ENCODE measurements around the gene AGBL4.
"Not testable (repeated sequence)": the region's sequence is repeated elsewhere in the genome, so short reads cannot be mapped to it uniquely, and the experiment has no call there.

Gene AGBL4

DNA sequence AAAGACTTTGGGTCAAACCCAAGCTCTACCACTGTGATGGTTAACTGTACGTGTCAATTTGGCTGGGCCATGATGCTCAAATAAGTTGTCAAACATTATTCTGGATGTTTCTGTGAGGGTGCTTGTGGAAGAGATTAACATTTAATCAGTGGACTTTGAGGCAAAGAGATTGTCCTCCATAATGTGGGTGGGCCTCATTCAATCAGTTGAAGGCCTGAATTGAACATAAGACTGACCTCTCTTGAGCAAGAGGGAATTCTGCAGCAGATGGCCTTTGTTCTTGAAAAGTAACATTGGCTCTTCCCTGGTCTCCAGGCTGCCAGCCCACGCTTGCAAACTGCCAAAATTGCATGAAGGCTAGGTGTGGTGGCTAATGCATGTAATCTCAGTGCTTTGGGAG lies 1457.3 kb downstream of the AGBL4 start:
- no peak for DNase-seq

DNA sequence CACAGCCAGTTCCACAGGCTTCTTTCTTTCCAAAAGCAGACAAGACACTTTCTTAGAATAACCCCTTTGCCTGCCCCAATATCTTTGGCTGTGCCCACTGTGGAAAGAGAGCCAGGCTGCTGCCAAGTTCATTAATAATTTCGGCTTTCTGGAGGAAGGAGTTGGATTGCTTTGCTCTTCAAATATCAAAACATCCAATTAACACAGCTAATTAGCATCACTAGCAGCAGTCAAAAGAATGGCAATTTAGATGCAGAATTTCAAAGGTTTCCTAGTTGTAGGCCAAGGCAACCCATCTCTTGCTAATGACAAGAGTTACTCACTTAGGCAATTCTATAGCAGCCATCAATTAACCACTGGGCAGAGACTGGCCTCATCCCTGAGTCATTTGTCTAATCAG lies 1460.7 kb downstream of the AGBL4 start:
- no peak for DNase-seq

GRCh38 chr1:48561444-48561843 lies 1462.3 kb downstream of the AGBL4 start:
- DNase-seq, result no peak

DNA sequence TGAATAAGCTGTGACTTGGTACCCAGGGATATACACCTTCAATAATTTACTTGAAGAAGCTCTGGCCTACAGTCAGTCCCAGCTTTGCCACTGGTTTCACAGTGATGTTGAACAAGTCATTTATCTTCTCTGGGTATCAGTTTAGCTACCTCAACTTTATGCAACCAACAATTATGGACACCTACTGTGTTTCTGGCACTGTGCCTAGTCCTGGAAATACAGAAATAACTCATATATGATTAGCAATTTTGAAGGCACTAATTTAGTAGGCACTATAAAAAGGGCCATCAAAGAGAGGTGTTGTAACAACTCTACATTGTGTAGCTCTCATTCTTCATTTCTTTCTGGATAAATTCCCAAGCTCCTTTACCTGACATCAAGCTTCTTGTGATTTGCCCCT lies 1463.2 kb downstream of the AGBL4 start:
- DNase-seq, result no peak

DNA sequence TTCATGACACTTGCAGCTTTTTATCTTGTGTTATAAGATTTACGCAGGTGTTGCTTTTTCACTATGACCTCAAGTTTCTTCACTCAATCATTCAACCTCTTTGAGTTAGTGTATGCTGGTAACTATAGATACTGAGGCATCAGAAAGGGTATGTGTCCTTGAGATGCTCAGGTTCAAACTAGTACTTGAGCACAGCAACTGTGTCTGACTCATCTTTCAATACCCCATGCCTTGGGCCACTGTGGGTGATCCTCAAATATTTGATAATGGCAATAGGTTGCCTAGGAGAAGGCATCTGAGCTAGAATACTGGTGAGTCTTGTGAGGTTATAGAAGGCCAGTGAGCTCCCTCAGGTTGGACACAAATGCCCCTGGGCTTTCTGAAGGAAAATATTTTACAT lies 1463.6 kb downstream of the AGBL4 start:
- DNase-seq, result no peak

- no peak for DNase-seq
Observed at GRCh38 chr1:48558366-48558765, 1465.4 kb downstream of the AGBL4 start.

DNA sequence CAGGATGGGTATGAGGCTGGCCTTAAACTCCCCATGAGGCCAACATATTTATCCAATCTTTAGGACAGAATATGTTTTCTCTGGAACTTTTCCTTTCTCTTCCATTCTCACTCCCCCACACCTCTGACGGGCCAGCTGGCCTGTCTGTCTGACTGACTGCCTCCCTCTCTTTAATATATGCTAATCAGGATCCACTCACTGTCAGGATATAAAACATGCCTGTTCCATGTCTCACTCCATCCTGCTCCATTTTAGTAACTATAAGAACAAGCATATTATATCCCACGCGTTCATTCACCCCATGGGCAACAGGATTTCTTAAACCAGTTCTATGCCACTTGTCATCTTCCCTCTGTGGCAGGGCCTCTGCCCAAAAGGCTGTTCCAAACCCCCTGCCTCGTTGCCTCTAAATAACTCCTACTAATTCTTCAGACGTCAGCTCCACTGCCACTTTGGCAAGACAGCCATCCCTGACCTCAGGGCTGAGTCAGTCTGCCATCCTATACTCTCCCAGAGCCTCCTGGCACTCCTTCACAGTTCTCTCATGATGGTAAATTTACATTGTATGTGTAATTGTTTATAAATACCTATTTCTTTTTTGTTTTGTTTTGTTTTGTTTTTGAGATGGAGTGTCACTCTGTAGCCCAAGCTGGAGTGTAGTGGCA lies 1467.4 kb downstream of the AGBL4 start:
- no peak for DNase-seq

GRCh38 chr1:48555271-48555670 lies 1468.5 kb downstream of the AGBL4 start:
- DNase-seq, result no peak

DNA sequence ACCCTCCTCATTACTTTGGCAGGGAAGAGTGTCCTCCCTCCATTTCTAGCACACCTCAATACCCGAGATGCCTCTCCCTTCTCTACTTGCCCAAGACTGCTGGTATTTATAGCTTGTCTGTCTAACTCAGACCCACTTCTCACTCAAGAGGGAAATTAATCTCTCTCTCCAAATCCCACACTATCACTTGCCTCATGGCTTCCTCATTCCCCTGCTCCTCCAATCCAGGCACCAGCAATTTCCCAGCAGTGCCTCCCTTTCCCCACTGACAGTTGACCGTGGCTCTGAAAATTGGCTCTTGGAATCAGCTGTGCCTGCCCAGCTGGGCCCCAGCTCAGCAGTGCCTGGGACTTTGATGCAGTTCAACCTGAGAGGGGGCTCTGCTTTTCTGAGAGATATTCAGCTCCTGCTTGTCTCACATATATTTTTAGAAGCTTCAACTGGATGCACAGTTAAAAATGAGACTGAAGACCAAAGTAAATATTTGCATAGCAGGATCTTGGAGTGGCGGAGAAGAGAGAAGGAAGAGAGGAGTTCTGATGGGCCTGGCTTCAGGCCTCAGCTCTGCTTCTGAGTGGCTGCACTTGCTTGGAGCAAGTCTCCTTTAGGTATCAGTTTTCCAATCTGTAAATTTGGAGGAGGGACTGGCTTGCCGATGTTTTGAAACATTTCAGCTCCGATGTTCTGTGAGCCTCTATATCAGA lies 1470.7 kb downstream of the AGBL4 start:
- DNase-seq, result no peak

DNA sequence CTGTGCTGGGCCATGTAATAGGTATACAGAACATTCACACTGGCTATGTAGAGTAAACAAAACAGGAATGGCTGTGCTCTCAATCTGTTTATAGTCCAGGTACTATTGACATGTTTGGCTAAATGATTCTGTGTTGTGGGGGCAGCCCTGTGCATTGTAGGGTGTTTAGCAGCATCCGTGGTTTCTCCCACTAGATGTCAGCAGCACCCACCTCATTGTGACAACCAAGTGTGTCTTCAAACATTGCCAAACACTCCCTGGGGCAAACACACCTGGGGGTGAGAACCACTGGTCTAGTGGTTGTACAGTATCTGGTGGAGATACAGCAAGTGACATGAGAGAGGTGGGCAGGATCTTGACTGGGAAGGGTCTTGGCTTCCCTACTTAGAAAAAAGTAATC lies 1471.3 kb downstream of the AGBL4 start:
- no peak for DNase-seq

- no peak for DNase-seq
Observed at GRCh38 chr1:48548985-48549384, 1474.8 kb downstream of the AGBL4 start.

- no peak for DNase-seq
Observed at GRCh38 chr1:48547561-48548220, 1476.1 kb downstream of the AGBL4 start.

- DNase-seq, result no peak
Observed at GRCh38 chr1:48543854-48544253, 1479.9 kb downstream of the AGBL4 start.

DNA sequence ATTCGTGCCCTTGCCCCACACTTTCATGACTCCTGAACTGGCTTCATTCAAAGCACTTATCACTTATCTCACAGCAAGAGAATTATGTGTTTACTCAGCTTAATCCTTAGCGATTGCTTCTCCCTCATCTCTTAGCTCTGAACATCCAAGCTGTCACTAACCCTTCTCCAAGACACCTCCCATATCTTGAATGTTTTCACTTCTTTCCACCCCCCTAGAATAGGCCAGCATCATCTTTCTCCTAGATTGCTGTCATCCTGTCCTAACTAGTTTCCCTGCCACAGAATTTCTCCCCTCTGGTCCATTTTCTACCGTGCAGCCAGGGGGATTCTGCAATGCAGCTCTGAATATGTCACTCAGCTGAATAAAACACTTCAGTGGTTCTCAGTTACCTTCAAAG lies 1483.2 kb downstream of the AGBL4 start:
- no peak for DNase-seq

GRCh38 chr1:48536477-48536876 lies 1487.3 kb downstream of the AGBL4 start:
- no peak for DNase-seq

GRCh38 chr1:48532976-48533375 lies 1490.8 kb downstream of the AGBL4 start:
- no peak for DNase-seq

DNA sequence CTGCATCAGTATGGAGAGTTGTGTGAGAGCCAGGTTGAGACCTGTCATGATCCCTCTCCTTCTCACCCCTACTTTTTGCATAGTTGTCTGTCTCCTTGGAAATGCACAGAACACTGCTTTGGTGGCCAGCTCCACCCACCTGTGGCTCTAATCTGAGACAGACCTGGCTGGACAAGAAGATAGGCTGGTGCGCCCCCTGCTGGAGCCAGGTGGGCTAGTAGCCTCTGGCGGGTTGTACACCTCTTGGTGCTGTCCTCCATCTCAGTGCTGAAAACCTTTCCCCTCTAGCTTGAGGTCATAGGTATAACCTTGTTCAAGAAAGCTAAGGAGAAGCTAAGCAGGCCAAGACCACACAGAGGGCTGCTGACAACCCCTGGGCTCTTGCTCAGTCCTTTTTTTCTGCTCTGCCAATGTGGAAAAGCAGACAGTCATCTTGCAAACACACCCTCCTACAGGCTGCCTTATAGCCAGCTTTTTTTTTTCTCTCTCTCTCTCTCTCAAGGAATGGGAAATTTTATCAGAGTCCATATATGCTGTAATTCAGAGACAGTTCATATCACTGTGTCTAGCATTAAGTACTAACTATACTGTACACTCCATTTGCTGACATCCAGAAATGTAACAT lies 1492.9 kb downstream of the AGBL4 start:
- DNase-seq, result peak; percentile 64

- DNase-seq, result no peak
Observed at GRCh38 chr1:48527051-48527450, 1496.7 kb downstream of the AGBL4 start.

- peak; percentile 91 for DNase-seq
Observed at GRCh38 chr1:48526008-48526710, 1497.6 kb downstream of the AGBL4 start.

GRCh38 chr1:48524892-48525467 lies 1498.8 kb downstream of the AGBL4 start:
- no peak for DNase-seq

DNA sequence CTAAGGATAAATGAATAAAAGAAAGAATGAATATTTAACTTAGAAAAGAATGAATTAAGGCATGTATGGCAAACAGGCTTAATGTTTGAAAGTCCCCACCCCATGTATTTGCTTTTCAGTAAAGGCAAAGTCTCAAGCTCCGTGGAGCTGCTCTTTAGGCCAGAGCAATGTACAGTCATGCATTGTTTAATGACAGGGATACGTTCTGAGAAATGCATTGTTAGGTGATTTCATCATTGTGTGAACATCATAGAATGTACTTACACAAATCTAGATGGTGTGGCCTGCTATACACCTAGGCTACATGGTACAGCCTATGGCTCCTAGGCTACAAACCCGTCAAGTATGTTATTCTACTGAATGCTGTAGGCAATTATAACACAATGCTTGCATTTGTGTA lies 1500.2 kb downstream of the AGBL4 start:
- no peak for DNase-seq

GRCh38 chr1:48519896-48520295 lies 1503.9 kb downstream of the AGBL4 start:
- DNase-seq, result not testable (repeated sequence)

- DNase-seq, result no peak
Observed at GRCh38 chr1:48506870-48507269, 1516.9 kb downstream of the AGBL4 start.
